Panc1 (cell line): ENCODE measurements around the gene ALOXE3. TPM values are rescaled to one million over a fixed set of nuclear protein-coding genes. Genes with fewer than 3 reads are reported as not detected.

Experiments used
- ATAC-seq: fragments of 200-7000 bp; cut with Tn5 transposase; 2 replicates; pipeline ENCODE4 v1.9.1; 2020; ENCODE audit warnings: mild to moderate bottlenecking, moderate library complexity
- Bru-seq: library from RNA; stranded (reverse); fragments of 400-500 nt; gene quantifications from one replicate; lab custom pipeline; 2021; lab: Mats Ljungman, UMichigan
- BruChase-seq, 2 experiments: library from RNA; stranded (reverse); fragments of 400-500 nt; gene quantifications; one replicate each; lab custom pipeline; 2021; lab: Mats Ljungman, UMichigan
- BruUV-seq: library from RNA; stranded (reverse); fragments of 400-500 nt; replicated peaks from 2 replicates; lab custom pipeline; 2021; lab: Mats Ljungman, UMichigan
- CTCF ChIA-PET: fragments of 300-600 bp; sonication (Branson Sonifier 250); formaldehyde crosslinking; loops from one replicate; lab custom pipeline; 2022; ENCODE audit warnings: antibody characterized with exemption; lab: Charles Lee
- POLR2A ChIA-PET: fragments of 300-600 bp; sonication (Branson Sonifier 250); formaldehyde crosslinking; loops from one replicate; lab custom pipeline; 2022; ENCODE audit warnings: antibody characterized with exemption; lab: Charles Lee
- DNase-seq: peaks from one replicate; pipeline ENCODE4 v3.0.0-alpha.2; 2010; ENCODE audit warnings: low read depth, low spot score
- H3K27ac ChIP-seq: 2 replicates; pipeline ENCODE4 v1.5.1; 2011; ENCODE audit warnings: mild to moderate bottlenecking, low read length, inconsistent platforms
- H3K27me3 ChIP-seq: fragments of 200-500 bp; sonication (Bioruptor generic); 2 replicates; pipeline ENCODE4 v1.6.0; 2014; ENCODE audit warnings: low read length, inconsistent platforms; ENCODE audit not compliant: control insufficient read depth, insufficient read depth
- H3K36me3 ChIP-seq: fragments of 200-500 bp; sonication (Bioruptor generic); 2 replicates; pipeline ENCODE4 v1.5.1; 2014; ENCODE audit warnings: inconsistent platforms, mild to moderate bottlenecking, low read length, moderate library complexity; ENCODE audit not compliant: control insufficient read depth, insufficient read depth
- H3K4me1 ChIP-seq: 2 replicates; pipeline ENCODE4 v1.5.1; 2011; ENCODE audit warnings: inconsistent platforms, mild to moderate bottlenecking, low read length, moderate library complexity; ENCODE audit not compliant: control insufficient read depth, insufficient read depth
- H3K4me3 ChIP-seq, 2 experiments: 2 replicates each; pipeline ENCODE4 v1.5.1; 2011 to 2012; ENCODE audit warnings: low read depth in 2 of 2, low read length in 2 of 2, mild to moderate bottlenecking in 2 of 2, inconsistent platforms in 1 of 2, moderate library complexity in 1 of 2
- H3K9me3 ChIP-seq: fragments of 200-500 bp; sonication (Bioruptor generic); 2 replicates; pipeline ENCODE4 v1.5.1; 2014; ENCODE audit warnings: low read depth, mild to moderate bottlenecking, inconsistent platforms, low read length, moderate library complexity; ENCODE audit not compliant: control insufficient read depth, insufficient read depth
- POLR2AphosphoS5 ChIP-seq: IDR thresholded peaks from 2 replicates; pipeline ENCODE4 v1.6.1; 2012; ENCODE audit warnings: mild to moderate bottlenecking, low read depth, low read length, moderate library complexity
- SIN3A ChIP-seq: IDR thresholded peaks from 2 replicates; pipeline ENCODE4 v1.6.1; 2012; ENCODE audit warnings: low read depth, mild to moderate bottlenecking, low read length, moderate library complexity, borderline replicate concordance; ENCODE audit not compliant: insufficient read depth
- TCF7L2 ChIP-seq: IDR thresholded peaks from 2 replicates; pipeline ENCODE4 v1.6.1; 2011; ENCODE audit warnings: mild to moderate bottlenecking, low read depth, low read length, inconsistent platforms
- in situ Hi-C: cut with HindIII; loops from 2 replicates; pipeline ENCODE4 v1.10.0; 2016; ENCODE audit warnings: low sequenced_read_pairs, low pct_unique_long_range_greater_than_20kb
- intact Hi-C: fragments of 100-400 bp; cut with micrococcal nuclease; formaldehyde crosslinking; loops from one replicate; pipeline ENCODE4 v1.10.0; 2022; ENCODE audit not compliant: unreplicated experiment
- long read RNA-seq: library from polyadenylated mRNA; unstranded; transcript quantifications from one replicate; pipeline ENCODE4 v2.0.0, GENCODE V29; 2021; ENCODE audit not compliant: unreplicated experiment
- polyA plus RNA-seq: library from polyadenylated mRNA; unstranded; fragments of >200 nt; gene quantifications from one replicate; pipeline ENCODE4 v1.2.1, GENCODE V29; 2012; ENCODE audit warnings: missing spikeins; ENCODE audit not compliant: insufficient read length
- total RNA-seq: library from RNA; stranded (reverse); gene quantifications from one replicate; pipeline ENCODE4 v1.2.1, GENCODE V29; 2021; ENCODE audit not compliant: unreplicated experiment
- TF ChIP-seq, protein P1 (sequence below), 2 experiments: IDR thresholded peaks; 2 replicates each; pipeline ENCODE4 v1.6.1; 2011 to 2012; ENCODE audit warnings: low read depth in 2 of 2, control low read depth in 1 of 2, low read length in 1 of 2, mild to moderate bottlenecking in 1 of 2, moderate library complexity in 1 of 2; ENCODE audit not compliant: insufficient read depth in 1 of 2
- TF ChIP-seq, protein P2 (sequence below): fragments of 450-650 bp; IDR thresholded peaks from 2 replicates; pipeline ENCODE4 v1.5.1; 2017; ENCODE audit warnings: mild to moderate bottlenecking

The ALOXE3 gene
- total RNA-seq: 0.46 TPM
- polyA plus RNA-seq: not detected
- percentile 28 among the genes with signal in this experiment for Bru-seq, nascent RNA
- percentile 30 among the genes with signal in this experiment for BruChase-seq, experiment 1, labeled RNA remaining after a 2-hour chase
- BruChase-seq, experiment 2, labeled RNA remaining after a 6-hour chase: percentile 32 among the genes with signal in this experiment
- long read RNA-seq, partial matches to known transcripts: 0 of 1 reads
- long read RNA-seq, other reads (novel, unspliced or antisense): 0 of 1 reads

DNA sequence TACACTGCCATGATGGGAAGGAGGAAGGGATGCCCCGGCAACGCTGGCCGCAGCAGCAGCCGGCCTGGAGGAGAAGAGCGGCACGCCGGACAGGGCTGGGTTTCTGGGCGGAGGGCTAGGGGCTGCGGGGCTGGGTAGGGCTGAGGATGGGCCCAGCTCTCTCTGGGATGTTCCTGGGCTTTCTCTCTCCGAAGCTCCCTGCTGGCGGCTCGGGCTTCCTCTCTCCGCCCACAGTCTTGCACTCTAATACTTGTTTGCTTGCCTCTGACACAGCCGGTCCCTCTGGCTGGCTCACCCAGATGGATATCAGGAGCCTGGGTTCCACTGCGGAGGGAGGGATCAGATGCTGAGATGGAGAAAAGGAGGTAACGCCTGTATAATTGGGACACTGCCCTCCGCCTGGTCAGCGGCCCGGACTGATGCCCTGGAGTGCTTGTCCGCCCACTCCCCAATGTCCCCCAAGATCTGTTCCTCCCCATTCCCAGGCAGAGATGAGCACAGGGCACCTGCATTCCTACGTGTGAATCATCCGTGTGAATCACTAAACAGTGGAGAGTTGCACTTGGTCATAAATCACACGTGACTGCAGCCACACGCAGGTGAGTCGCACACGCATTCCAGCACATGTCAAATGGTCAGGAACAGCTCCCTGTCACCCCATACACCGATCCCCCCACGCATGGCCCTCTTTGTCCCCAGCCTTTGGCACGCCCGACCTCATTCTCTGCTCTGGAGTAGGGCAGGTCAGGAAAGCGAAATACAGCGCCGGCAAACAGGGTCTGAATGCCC, at the start of gene ALOXE3:
Gene ALOXE3, minus strand, starts transcription at position 535 of the 789 bp plus-strand sequence. Its CDS starts 524 bp downstream, at position 11.
- ATAC-seq: peak; percentile 21; the same call in 1 of the 2 replicates
- H3K27ac ChIP-seq: peak within 1 kb of the TSS; percentile 63; the same call in 1 of the 2 replicates
- H3K27me3 ChIP-seq: no peaks in the 10 kb centered on the region
- no peak for DNase-seq
- TF ChIP-seq, protein P1, sequence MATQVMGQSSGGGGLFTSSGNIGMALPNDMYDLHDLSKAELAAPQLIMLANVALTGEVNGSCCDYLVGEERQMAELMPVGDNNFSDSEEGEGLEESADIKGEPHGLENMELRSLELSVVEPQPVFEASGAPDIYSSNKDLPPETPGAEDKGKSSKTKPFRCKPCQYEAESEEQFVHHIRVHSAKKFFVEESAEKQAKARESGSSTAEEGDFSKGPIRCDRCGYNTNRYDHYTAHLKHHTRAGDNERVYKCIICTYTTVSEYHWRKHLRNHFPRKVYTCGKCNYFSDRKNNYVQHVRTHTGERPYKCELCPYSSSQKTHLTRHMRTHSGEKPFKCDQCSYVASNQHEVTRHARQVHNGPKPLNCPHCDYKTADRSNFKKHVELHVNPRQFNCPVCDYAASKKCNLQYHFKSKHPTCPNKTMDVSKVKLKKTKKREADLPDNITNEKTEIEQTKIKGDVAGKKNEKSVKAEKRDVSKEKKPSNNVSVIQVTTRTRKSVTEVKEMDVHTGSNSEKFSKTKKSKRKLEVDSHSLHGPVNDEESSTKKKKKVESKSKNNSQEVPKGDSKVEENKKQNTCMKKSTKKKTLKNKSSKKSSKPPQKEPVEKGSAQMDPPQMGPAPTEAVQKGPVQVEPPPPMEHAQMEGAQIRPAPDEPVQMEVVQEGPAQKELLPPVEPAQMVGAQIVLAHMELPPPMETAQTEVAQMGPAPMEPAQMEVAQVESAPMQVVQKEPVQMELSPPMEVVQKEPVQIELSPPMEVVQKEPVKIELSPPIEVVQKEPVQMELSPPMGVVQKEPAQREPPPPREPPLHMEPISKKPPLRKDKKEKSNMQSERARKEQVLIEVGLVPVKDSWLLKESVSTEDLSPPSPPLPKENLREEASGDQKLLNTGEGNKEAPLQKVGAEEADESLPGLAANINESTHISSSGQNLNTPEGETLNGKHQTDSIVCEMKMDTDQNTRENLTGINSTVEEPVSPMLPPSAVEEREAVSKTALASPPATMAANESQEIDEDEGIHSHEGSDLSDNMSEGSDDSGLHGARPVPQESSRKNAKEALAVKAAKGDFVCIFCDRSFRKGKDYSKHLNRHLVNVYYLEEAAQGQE (IDR thresholded peaks at IDR 0.05; ENCODE audit: insufficient read depth in 1 of 2, low read depth in 2 of 2, low read length in 1 of 2): no peak
- TF ChIP-seq TCF7L2 (no peak), SIN3A (no peak), POLR2AphosphoS5 (no peak)
- TF ChIP-seq, protein P2, sequence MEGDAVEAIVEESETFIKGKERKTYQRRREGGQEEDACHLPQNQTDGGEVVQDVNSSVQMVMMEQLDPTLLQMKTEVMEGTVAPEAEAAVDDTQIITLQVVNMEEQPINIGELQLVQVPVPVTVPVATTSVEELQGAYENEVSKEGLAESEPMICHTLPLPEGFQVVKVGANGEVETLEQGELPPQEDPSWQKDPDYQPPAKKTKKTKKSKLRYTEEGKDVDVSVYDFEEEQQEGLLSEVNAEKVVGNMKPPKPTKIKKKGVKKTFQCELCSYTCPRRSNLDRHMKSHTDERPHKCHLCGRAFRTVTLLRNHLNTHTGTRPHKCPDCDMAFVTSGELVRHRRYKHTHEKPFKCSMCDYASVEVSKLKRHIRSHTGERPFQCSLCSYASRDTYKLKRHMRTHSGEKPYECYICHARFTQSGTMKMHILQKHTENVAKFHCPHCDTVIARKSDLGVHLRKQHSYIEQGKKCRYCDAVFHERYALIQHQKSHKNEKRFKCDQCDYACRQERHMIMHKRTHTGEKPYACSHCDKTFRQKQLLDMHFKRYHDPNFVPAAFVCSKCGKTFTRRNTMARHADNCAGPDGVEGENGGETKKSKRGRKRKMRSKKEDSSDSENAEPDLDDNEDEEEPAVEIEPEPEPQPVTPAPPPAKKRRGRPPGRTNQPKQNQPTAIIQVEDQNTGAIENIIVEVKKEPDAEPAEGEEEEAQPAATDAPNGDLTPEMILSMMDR: 0 out of 2 replicates have a peak, but pooled peaks have one; percentile 4
- no TSS peak for BruUV-seq
- ChIA-PET CTCF (interaction anchor here (1.1 to 1.7 kb wide), 2 partner anchors 24 to 41 kb away, joined by 3 to 12 read pairs; no protein-coding TSS in a partner anchor), POLR2A (no interaction called here)
- peak within 1 kb of the TSS; percentile 60 to 91 for H3K4me3 ChIP-seq
- no peaks in the 10 kb centered on the region for H3K4me1 ChIP-seq
- intact Hi-C loops: loop anchor here (2.0 to 5.0 kb wide), 2 partner anchors 36 to 57 kb away; no protein-coding TSS in a partner anchor
- in situ Hi-C loops: no loop called here
- no peaks in the 10 kb centered on the region for H3K36me3 ChIP-seq
- no peaks in the 10 kb centered on the region for H3K9me3 ChIP-seq

DNA sequence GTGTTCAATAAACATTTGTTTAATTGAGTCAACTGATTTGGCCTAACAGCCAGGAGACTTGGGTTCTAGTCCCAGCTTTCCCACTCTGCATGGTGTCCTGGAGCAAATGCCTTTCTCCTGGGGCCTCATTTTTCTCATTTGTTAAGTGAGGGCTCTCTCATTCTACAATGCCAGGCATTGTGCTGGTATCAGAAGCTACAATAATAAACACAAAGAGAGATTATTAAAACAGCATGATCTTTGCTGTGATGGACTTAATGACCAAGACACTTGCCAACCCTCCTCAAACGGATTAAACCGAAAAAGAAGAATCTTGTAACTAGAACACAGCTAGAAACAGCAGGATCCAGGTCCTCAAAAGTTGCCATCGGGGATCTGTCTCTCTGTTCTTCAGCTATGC, 49.2 kb upstream of the ALOXE3 start:
- ATAC-seq: no peak
- intact Hi-C loops: no loop called here
- no peak for DNase-seq
- H3K9me3 ChIP-seq: no peaks in the 10 kb centered on the region
- H3K4me3 ChIP-seq: no peak overlapping the region
- H3K27ac ChIP-seq: no peak overlapping the region
- in situ Hi-C loops: no loop called here
- ChIA-PET POLR2A (no interaction called here), CTCF (no interaction called here)
- H3K27me3 ChIP-seq: no peaks in the 10 kb centered on the region
- TF ChIP-seq, protein P2: no peak
- no peak for TF ChIP-seq POLR2AphosphoS5
- TF ChIP-seq, protein P1 (IDR thresholded peaks at IDR 0.05; ENCODE audit: insufficient read depth in 1 of 2, low read depth in 2 of 2, low read length in 1 of 2): no peak
- no peaks in the 10 kb centered on the region; the same call in 1 of the 2 replicates for H3K36me3 ChIP-seq
- BruUV-seq: no TSS peak
- peaks cover 17% of the 10 kb centered on the region for H3K4me1 ChIP-seq
